ENCODE data around the gene SEC24D. TPM values are rescaled to one million over a fixed set of nuclear protein-coding genes. Genes with fewer than 3 reads are reported as not detected.

The SEC24D gene
- total RNA-seq, 1 donor from 2014 or later: 21.0 TPM

GRCh38 chr4:118718511-118719170 is 117.3 kb downstream of the SEC24D start:
- no peak for DNase-seq (ENCODE audit: low read depth in 2 of 2)

- no peak for DNase-seq (ENCODE audit: low read depth in 2 of 2)
These were observed 119.6 kb downstream of the SEC24D start for GRCh38 chr4:118716304-118716703.

- no peak for DNase-seq (ENCODE audit: low read depth in 2 of 2)
These were observed 121.2 kb downstream of the SEC24D start for GRCh38 chr4:118714682-118715081.

GRCh38 chr4:118712872-118713271 is 123.1 kb downstream of the SEC24D start:
- no peak for DNase-seq (ENCODE audit: low read depth in 2 of 2)

- no peak for DNase-seq (ENCODE audit: low read depth in 2 of 2)
These were observed 124.9 kb downstream of the SEC24D start for GRCh38 chr4:118711052-118711451.

GRCh38 chr4:118703118-118703517 is 132.8 kb downstream of the SEC24D start:
- DNase-seq (ENCODE audit: low read depth in 2 of 2): no peak

GRCh38 chr4:118684873-118685811 is 150.8 kb downstream of the SEC24D start, which contains the start of gene METTL14:
Gene METTL14, plus strand, starts transcription at chr4:118685392. Its CDS starts 143 bp downstream, at chr4:118685535.
- peak; percentile 92 to 93 for DNase-seq (ENCODE audit: low read depth in 2 of 2)

GRCh38 chr4:118683513-118683912 is 152.4 kb downstream of the SEC24D start:
- DNase-seq (ENCODE audit: low read depth in 2 of 2): peak; percentile 4 to 10

- peak; percentile 25 to 29 for DNase-seq (ENCODE audit: low read depth in 2 of 2)
These were observed 153.0 kb downstream of the SEC24D start for GRCh38 chr4:118682928-118683327.

- DNase-seq (ENCODE audit: low read depth in 2 of 2): no peak
These were observed 155.1 kb downstream of the SEC24D start for GRCh38 chr4:118680808-118681207.

- DNase-seq (ENCODE audit: low read depth in 2 of 2): no peak
These were observed 159.8 kb downstream of the SEC24D start for GRCh38 chr4:118676128-118676527.

Other genes with a start within 250 kb of the SEC24D start
- gene METTL14, start 150.7 kb downstream of the SEC24D start, total RNA-seq: 8.7 and 8.9 TPM in 2 replicates
- gene SYNPO2, start 52.7 kb upstream of the SEC24D start, total RNA-seq: 0.20 and 0.22 TPM in 2 replicates

All from lung microvascular endothelial cell (primary cell).